ENCODE data around the gene TYW5.

- TF ChIP-seq EZH2 (IDR thresholded peaks at IDR 0.05; ENCODE audit: low read length, missing control alignments) (no peak), CTCF (conservative IDR thresholded peaks at IDR 0.05 in 1 of 2, IDR thresholded peaks at IDR 0.05 in 1 of 2; ENCODE audit: low read depth in 1 of 2, low read length in 2 of 2) (no peak)
Observed at GRCh38 chr2:199946836-199947235, 8.5 kb downstream of the TYW5 start.

Measured in fibroblast of lung (primary cell).